22Rv1 (cell line): ENCODE results near the gene ARL8B.
"Not testable (repeated sequence)": the region's sequence is repeated elsewhere in the genome, so short reads cannot be mapped to it uniquely, and the experiment has no call there.

Experiments
- H3K27ac ChIP-seq: fragments of 450-650 bp; 2 replicates; pipeline ENCODE4 v1.5.1; 2017
- ZFX ChIP-seq: fragments of 450-650 bp; IDR thresholded peaks from 2 replicates; pipeline ENCODE4 v1.6.1; 2017; ENCODE audit warnings: antibody characterized with exemption, borderline replicate concordance
- TF ChIP-seq, protein P1 (sequence below): fragments of 450-650 bp; IDR thresholded peaks from 2 replicates; pipeline ENCODE4 v1.5.1; 2017; ENCODE audit warnings: mild to moderate bottlenecking

Gene ARL8B

DNA sequence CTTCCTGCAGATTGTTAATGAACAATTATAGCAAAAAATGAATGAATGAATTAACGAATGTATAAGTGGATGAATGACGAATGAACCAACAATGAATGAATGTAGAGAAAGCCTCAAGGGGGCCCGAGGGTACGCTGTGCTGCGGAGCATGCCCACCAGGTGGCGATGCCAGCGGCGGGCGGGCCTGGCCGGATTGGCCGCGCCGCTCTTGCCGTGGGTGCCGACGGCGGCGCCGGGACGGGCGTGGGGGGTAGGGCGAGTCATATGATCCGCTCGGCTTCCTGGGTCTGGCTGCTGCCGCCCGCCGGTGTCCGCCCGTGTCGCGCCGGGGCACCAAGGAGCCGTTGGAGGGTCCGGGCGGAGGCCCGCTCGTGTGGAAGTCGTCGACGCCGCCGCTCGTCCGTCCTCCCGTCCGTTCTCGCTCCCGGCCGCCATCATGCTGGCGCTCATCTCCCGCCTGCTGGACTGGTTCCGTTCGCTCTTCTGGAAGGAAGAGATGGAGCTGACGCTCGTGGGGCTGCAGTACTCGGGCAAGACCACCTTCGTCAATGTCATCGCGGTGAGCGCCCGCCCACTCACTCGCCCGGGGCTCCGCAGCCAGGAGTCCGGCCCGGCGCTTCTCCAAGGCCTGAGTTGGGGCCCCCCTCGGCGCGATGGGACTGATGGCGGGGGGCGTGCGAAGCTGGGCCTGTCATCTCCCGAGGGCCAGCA lies at the start of gene ARL8B:
ARL8B (plus strand) TSS at position 263 of the 711 bp plus-strand sequence; CDS start at position 437, 174 bp downstream.
- peak within 1 kb of the TSS; percentile 57 for H3K27ac ChIP-seq

DNA sequence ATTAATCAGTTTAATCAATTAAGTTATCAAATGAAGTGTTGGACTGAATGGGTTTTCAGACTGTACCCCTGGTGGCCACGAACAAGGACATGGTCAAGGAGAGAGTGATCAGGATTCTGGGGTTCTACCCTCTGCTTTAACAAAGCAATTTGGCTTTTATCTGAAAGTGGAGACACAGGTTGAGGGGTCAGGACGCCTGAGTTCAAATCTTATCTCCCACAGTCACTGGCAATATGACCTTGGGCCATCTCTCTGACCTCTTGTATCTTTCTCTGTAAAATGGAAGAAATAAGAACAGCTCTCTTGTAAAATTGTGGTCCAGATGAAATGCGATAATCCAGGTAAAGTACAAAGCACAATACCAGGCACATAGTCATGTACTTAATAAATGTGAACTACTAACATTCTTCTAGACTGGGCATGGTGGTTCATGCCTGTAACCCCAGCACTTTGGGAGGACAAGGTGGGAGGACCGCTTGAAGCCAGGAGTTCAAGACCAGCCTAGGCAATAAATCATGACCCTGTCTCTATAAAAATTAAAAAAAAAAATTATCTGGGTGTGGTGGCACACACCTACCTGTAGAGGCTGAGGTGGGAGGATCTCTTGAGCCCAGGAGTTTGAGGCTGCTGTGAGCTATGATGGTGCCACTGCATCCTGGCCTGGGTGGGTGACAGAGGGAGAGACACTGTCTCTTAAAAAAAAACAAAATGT lies 48.6 kb upstream of the ARL8B start:
- H3K27ac ChIP-seq = no peak overlapping the region
- TF ChIP-seq ZFX = no peak
- TF ChIP-seq, protein P1, sequence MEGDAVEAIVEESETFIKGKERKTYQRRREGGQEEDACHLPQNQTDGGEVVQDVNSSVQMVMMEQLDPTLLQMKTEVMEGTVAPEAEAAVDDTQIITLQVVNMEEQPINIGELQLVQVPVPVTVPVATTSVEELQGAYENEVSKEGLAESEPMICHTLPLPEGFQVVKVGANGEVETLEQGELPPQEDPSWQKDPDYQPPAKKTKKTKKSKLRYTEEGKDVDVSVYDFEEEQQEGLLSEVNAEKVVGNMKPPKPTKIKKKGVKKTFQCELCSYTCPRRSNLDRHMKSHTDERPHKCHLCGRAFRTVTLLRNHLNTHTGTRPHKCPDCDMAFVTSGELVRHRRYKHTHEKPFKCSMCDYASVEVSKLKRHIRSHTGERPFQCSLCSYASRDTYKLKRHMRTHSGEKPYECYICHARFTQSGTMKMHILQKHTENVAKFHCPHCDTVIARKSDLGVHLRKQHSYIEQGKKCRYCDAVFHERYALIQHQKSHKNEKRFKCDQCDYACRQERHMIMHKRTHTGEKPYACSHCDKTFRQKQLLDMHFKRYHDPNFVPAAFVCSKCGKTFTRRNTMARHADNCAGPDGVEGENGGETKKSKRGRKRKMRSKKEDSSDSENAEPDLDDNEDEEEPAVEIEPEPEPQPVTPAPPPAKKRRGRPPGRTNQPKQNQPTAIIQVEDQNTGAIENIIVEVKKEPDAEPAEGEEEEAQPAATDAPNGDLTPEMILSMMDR = no peak

More for the DNA sequence above, at the start of gene ARL8B:
- TF ChIP-seq, protein P1 = peak; percentile 99
- no peak for TF ChIP-seq ZFX

DNA sequence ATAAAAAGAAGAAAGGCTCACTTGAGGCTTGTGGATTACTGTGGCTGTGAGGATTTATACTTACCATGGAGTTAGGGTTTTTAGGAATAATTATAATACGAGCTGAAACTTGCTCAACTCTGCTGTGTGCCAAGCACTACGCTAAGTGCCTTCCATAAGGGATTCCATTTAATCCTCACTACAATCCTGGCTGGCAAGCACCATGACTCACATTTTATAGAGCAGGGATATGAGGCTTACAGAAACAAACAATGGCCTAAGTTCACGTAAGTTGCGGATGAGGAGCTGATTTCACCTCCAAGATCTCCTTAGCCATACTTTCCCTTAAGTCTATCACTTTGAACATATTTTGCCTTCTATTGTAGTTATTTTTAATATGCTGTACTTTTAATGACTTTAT lies 43.9 kb upstream of the ARL8B start:
- no peak overlapping the region for H3K27ac ChIP-seq
- TF ChIP-seq ZFX = no peak
- TF ChIP-seq, protein P1 = no peak

DNA sequence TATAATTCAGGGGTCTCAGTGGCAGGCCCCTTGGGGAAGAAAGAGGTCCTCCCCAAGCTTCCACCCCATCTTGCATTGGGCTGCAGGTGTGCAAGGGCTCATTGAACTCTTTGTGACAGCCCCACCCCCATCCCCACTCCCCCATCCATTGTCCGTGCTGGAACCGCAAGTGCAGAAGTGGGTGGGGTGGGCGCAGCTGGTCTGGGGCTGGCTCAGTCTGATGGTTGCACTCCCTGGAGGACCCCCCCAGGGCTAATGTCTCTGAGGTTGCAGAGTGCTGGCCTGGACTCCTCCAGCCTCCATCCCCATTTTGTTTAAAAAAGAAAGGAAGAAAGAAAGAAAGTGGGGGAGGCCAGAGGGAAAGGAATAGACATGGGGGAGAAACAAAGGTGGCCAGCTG lies 42.3 kb upstream of the ARL8B start:
- TF ChIP-seq, protein P1 = no peak
- TF ChIP-seq ZFX = no peak
- H3K27ac ChIP-seq = no peak overlapping the region

DNA sequence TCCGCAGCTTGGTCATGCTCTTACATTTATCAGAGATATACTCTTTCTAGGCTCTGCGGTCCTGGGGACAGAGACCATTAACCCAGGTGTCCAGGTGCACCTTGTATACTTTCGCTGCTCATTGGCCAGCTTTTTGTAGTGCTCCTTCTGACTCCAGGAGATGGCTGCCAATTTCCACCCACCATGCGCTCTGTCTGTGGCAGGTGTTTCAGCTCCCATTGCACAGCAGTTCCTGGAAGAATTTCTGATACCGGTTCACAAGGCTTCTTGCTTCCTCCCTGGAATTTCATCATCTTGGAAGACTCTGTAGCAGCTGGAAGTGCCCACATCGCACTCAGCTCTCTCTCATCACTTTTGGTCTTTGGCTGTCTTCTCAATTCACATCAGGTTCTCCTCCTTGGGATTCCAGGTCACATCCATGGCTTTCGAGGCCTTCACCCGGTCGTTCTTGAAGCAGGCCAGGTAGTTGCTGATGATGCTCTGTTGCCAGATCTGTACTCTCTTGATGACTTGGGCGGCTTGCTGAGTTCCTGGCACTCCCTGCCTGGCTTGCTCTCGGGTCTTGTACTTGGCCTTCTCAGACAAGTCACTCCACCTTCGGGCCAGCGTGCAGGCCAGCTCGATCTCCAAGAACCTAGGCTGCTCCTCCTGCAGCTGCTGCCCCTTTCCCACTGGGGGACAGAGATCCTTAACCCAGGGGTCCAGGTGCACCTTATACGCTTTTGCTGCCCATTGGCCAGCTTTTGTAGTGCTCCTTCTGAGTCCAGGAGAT lies 41.1 kb upstream of the ARL8B start:
- no peak for TF ChIP-seq ZFX
- TF ChIP-seq, protein P1 = no peak
- H3K27ac ChIP-seq = no peak overlapping the region

DNA sequence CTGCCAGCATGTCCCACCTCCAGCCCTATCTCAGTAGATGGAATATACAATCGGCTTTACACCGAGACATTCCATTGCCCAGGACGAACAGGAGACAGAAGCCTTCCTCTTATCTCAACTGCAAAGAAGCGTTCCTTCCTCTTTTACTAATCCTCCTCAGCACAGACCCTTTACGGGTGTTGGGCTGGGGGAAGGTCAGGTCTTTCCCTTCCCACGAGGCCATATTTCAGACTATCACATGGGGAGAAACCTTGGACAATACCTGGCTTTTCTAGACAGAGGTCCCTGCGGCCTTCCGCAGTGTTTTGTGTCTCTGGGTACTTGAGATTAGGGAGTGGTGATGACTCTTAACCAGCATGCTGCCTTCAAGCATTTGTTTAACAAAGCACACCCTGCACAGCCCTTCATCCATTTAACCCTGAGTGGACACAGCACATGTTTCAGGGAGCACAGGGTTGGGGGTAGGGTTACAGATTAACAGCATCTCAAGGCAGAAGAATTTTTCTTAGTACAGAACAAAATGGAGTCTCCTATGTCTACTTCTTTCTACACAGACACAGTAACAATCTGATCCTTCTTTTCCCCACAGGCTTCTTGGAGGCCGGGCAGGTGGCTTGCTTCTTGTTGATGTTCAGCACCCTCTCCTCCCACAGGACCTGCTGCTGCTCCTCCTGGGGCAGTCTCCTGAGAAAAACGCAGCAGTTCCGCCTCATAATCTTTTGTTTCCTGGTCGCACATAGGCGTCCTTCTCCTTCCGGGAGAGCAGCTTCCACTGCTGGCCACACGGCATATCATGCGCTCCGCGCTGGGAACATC lies 39.9 kb upstream of the ARL8B start:
- not testable (repeated sequence) for H3K27ac ChIP-seq

DNA sequence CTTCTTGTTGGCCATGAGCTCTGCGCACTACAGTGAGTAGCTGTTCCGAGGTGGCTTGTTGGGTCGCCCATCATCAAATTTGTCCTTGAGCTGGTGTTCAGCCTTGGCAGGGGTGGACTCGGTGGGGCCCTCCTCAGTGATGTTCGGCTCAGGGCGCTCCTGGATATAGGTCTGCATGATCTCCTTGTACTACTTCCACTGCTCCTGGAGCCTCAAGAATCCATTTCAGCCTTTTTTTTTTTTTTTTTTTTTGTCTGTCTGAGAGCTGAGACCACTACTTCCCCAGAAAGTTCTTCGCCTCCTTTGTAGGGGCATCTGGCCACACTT lies 39.3 kb upstream of the ARL8B start:
- no peak overlapping the region for H3K27ac ChIP-seq

More for the DNA sequence above, 39.3 kb upstream of the ARL8B start:
- TF ChIP-seq, protein P1 = no peak
- TF ChIP-seq ZFX = no peak
